IMR-90 (cell line): ENCODE results near the gene TENT5C.

ENCODE experiments used
- BHLHE40 ChIP-seq: fragments of 150-350 bp; IDR thresholded peaks from 2 replicates; pipeline ENCODE4 v1.6.1; 2016; ENCODE audit warnings: mild to moderate bottlenecking, low read depth, low read length
- CTCF ChIP-seq: conservative IDR thresholded peaks from 2 replicates; pipeline ENCODE4 v1.5.1; 2012; ENCODE audit warnings: mild to moderate bottlenecking, low read depth, low read length, improper control_type of control experiment
- FOS ChIP-seq: fragments of 150-350 bp; IDR thresholded peaks from 2 replicates; pipeline ENCODE4 v1.6.1; 2016; ENCODE audit warnings: low read depth, low read length
- MAFK ChIP-seq: IDR thresholded peaks from 2 replicates; pipeline ENCODE4 v1.6.1; 2012; ENCODE audit warnings: low read depth, low read length, improper control_type of control experiment
- MXI1 ChIP-seq: IDR thresholded peaks from 2 replicates; pipeline ENCODE4 v1.6.1; 2012; ENCODE audit warnings: low read depth, mild to moderate bottlenecking, low read length, moderate library complexity, borderline replicate concordance
- POLR2A ChIP-seq: IDR thresholded peaks from 2 replicates; pipeline ENCODE4 v1.6.1; 2012; ENCODE audit warnings: mild to moderate bottlenecking, low read depth, low read length
- RAD21 ChIP-seq: IDR thresholded peaks from 2 replicates; pipeline ENCODE4 v1.6.1; 2012; ENCODE audit warnings: low read length, improper control_type of control experiment
- SMC3 ChIP-seq: fragments of 150-350 bp; IDR thresholded peaks from 2 replicates; pipeline ENCODE4 v1.6.1; 2016; ENCODE audit warnings: low read depth, mild to moderate bottlenecking, antibody characterized with exemption, low read length, moderate library complexity
- USF2 ChIP-seq: fragments of 150-350 bp; IDR thresholded peaks from 2 replicates; pipeline ENCODE4 v1.6.1; 2017; ENCODE audit warnings: mild to moderate bottlenecking, antibody characterized with exemption, low read length, low read depth

GRCh38 chr1:117638141-117638540, 32.3 kb downstream of the TENT5C start:
- TF ChIP-seq CTCF (no peak), POLR2A (no peak), SMC3 (no peak), USF2 (no peak), FOS (no peak), RAD21 (no peak), MAFK (no peak), MXI1 (no peak), BHLHE40 (no peak)
